Measurements from ENCODE around the gene SP110.

Gene SP110

GRCh38 chr2:230174466-230174865 lies 45.3 kb downstream of the SP110 start:
- H4K20me1 ChIP-seq (ENCODE audit: control insufficient read depth, insufficient read depth, low read depth, low read length) = no peaks in the 10 kb centered on the region
- H3K9me3 ChIP-seq (ENCODE audit: control insufficient read depth, insufficient read depth, low read length) = no peaks in the 10 kb centered on the region
- H3K79me2 ChIP-seq (ENCODE audit: control insufficient read depth, low read length) = no peaks in the 10 kb centered on the region
- no peaks in the 10 kb centered on the region for H3K27me3 ChIP-seq (ENCODE audit: control insufficient read depth, low read length)
- H3K9me2 ChIP-seq (replicated peaks; ENCODE audit: control insufficient read depth, low read length) = no peaks in the 10 kb centered on the region
- H3F3A ChIP-seq (ENCODE audit: control insufficient read depth, insufficient read depth) = no peaks in the 10 kb centered on the region
- H3K27ac ChIP-seq (ENCODE audit: low read depth, low read length) = no peak overlapping the region
- TF ChIP-seq EZH2phosphoT487 (IDR thresholded peaks at IDR 0.05; ENCODE audit: borderline replicate concordance, low read length) (no peak), CTCF (IDR thresholded peaks at IDR 0.05; ENCODE audit: low read depth, low read length, poor library complexity, severe bottlenecking) (no peak)
- H3K4me3 ChIP-seq (ENCODE audit: low read length) = no peak overlapping the region
- no peak overlapping the region for H3K4me2 ChIP-seq (ENCODE audit: low read length)
- H3K36me3 ChIP-seq (ENCODE audit: control insufficient read depth, low read length) = no peaks in the 10 kb centered on the region
- H3K4me1 ChIP-seq (ENCODE audit: control insufficient read depth, low read length) = no peaks in the 10 kb centered on the region

- H3K27me3 ChIP-seq (ENCODE audit: control insufficient read depth, low read length) = no peaks in the 10 kb centered on the region
- H3K4me2 ChIP-seq (ENCODE audit: low read length) = no peak overlapping the region
- H3K4me3 ChIP-seq (ENCODE audit: low read length) = no peak overlapping the region
Measured at GRCh38 chr2:230172852-230173251, 46.9 kb downstream of the SP110 start.

GRCh38 chr2:230172156-230172555 lies 47.6 kb downstream of the SP110 start:
- no peaks in the 10 kb centered on the region for H3K27me3 ChIP-seq (ENCODE audit: control insufficient read depth, low read length)
- H3K4me3 ChIP-seq (ENCODE audit: low read length) = no peak overlapping the region
- no peaks in the 10 kb centered on the region for H4K20me1 ChIP-seq (ENCODE audit: control insufficient read depth, insufficient read depth, low read depth, low read length)
- no peaks in the 10 kb centered on the region for H3K4me1 ChIP-seq (ENCODE audit: control insufficient read depth, low read length)
- no peaks in the 10 kb centered on the region for H3K79me2 ChIP-seq (ENCODE audit: control insufficient read depth, low read length)
- no peaks in the 10 kb centered on the region for H3K36me3 ChIP-seq (ENCODE audit: control insufficient read depth, low read length)
- TF ChIP-seq EZH2phosphoT487 (IDR thresholded peaks at IDR 0.05; ENCODE audit: borderline replicate concordance, low read length) (no peak), CTCF (IDR thresholded peaks at IDR 0.05; ENCODE audit: low read depth, low read length, poor library complexity, severe bottlenecking) (no peak)
- no peaks in the 10 kb centered on the region for H3F3A ChIP-seq (ENCODE audit: control insufficient read depth, insufficient read depth)
- no peaks in the 10 kb centered on the region for H3K9me3 ChIP-seq (ENCODE audit: control insufficient read depth, insufficient read depth, low read length)
- no peak overlapping the region for H3K4me2 ChIP-seq (ENCODE audit: low read length)
- H3K27ac ChIP-seq (ENCODE audit: low read depth, low read length) = no peak overlapping the region
- no peaks in the 10 kb centered on the region for H3K9me2 ChIP-seq (replicated peaks; ENCODE audit: control insufficient read depth, low read length)

More at GRCh38 chr2:230172852-230173251, 46.9 kb downstream of the SP110 start:
- Histone ChIP-seq H3F3A (ENCODE audit: control insufficient read depth, insufficient read depth) (no peaks in the 10 kb centered on the region), H3K9me3 (ENCODE audit: control insufficient read depth, insufficient read depth, low read length) (no peaks in the 10 kb centered on the region), H3K27ac (ENCODE audit: low read depth, low read length) (no peak overlapping the region), H3K4me1 (ENCODE audit: control insufficient read depth, low read length) (no peaks in the 10 kb centered on the region), H3K79me2 (ENCODE audit: control insufficient read depth, low read length) (no peaks in the 10 kb centered on the region), H4K20me1 (ENCODE audit: control insufficient read depth, insufficient read depth, low read depth, low read length) (no peaks in the 10 kb centered on the region), H3K36me3 (ENCODE audit: control insufficient read depth, low read length) (no peaks in the 10 kb centered on the region), H3K9me2 (replicated peaks; ENCODE audit: control insufficient read depth, low read length) (no peaks in the 10 kb centered on the region)
- TF ChIP-seq CTCF (IDR thresholded peaks at IDR 0.05; ENCODE audit: low read depth, low read length, poor library complexity, severe bottlenecking) (no peak), EZH2phosphoT487 (IDR thresholded peaks at IDR 0.05; ENCODE audit: borderline replicate concordance, low read length) (no peak)

- Histone ChIP-seq H3K4me2 (ENCODE audit: low read length) (no peak overlapping the region), H3K27ac (ENCODE audit: low read depth, low read length) (no peak overlapping the region), H3F3A (ENCODE audit: control insufficient read depth, insufficient read depth) (no peaks in the 10 kb centered on the region), H3K9me3 (ENCODE audit: control insufficient read depth, insufficient read depth, low read length) (no peaks in the 10 kb centered on the region), H3K9me2 (replicated peaks; ENCODE audit: control insufficient read depth, low read length) (no peaks in the 10 kb centered on the region), H3K27me3 (ENCODE audit: control insufficient read depth, low read length) (no peaks in the 10 kb centered on the region), H4K20me1 (ENCODE audit: control insufficient read depth, insufficient read depth, low read depth, low read length) (no peaks in the 10 kb centered on the region), H3K36me3 (ENCODE audit: control insufficient read depth, low read length) (no peaks in the 10 kb centered on the region), H3K79me2 (ENCODE audit: control insufficient read depth, low read length) (no peaks in the 10 kb centered on the region), H3K4me1 (ENCODE audit: control insufficient read depth, low read length) (no peaks in the 10 kb centered on the region), H3K4me3 (ENCODE audit: low read length) (no peak overlapping the region)
- no peak for TF ChIP-seq CTCF (IDR thresholded peaks at IDR 0.05; ENCODE audit: low read depth, low read length, poor library complexity, severe bottlenecking)
- TF ChIP-seq EZH2phosphoT487 (IDR thresholded peaks at IDR 0.05; ENCODE audit: borderline replicate concordance, low read length) = no peak
Measured at GRCh38 chr2:230170532-230170931, 49.3 kb downstream of the SP110 start.
